ENCODE results near the gene CDK10. TPM values are rescaled to one million over a fixed set of nuclear protein-coding genes. Genes with fewer than 3 reads are reported as not detected.

The CDK10 gene
- total and polyA plus RNA-seq, 10 of the 15 experiments (the other 5 are each of a cell fraction or from before 2014, with no cell fraction given): 1.5 to 58.7 (median 36.0) TPM

GRCh38 chr16:89730610-89731234 is 44.2 kb downstream of the CDK10 start (continued):
- TF ChIP-seq MLLT1 (IDR thresholded peaks at IDR 0.05) (no peak), REST (IDR thresholded peaks at IDR 0.05; ENCODE audit: low read depth, low read length) (no peak), HCFC1 (IDR thresholded peaks at IDR 0.05; ENCODE audit: low read length) (no peak)

DNA sequence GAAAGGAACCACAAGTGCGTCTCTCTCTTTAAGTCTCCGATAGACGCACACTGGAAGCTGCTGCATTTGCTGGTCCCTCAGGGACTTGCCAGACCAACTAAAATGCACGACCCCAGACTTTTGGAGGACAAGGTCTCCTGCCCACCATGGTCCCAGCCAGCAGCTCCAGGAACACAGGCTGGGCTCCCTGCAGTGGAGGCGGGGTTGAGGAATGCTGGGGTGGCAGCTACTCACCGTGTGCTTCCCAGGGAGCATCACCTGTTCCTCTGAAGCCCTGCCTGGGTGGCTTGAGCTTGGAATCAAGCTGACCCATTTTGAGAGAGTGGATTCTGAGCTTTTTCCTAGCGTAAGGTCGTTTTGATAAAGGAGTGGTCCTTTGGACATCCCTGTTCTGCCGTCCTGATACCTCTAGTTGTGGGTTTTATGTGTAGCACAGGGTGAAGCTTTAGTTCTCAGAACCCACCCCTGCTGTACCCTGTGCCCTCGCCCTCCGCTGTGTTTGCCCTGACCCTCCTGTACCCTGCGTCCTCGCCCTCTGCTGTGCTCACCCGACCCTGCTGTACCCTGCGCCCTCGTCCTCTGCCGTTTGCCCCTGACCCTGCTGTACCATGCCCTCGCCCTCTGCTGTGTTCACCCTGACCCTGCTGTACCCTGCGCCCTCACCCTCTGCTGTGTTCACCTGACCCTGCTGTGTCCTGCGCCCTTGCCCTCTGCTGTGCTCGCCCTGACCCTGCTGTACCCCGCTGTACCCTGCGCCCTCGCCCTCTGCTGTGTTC is 45.8 kb downstream of the CDK10 start:
- no TSS peak for BruUV-seq (replicated peaks)
- in situ Hi-C loops (cut with MboI): no loop called here
- ChIA-PET POLR2A (no interaction called here), SMC1A (ENCODE audit: uncharacterized antibody, unreplicated experiment) (interaction anchor here (0.8 kb wide), 1 partner anchor 29 kb away, joined by 3 read pairs; no protein-coding TSS in a partner anchor), CTCF (interaction anchor here (1.5 kb wide), 1 partner anchor 8 kb away, joined by 3 read pairs; no protein-coding TSS in a partner anchor), RAD21 (ENCODE audit: unreplicated experiment) (no interaction called here)
- ATAC-seq: no peak
- Histone ChIP-seq H3K79me2 (ENCODE audit: control insufficient read depth, insufficient read depth, low read length) (no peaks in the 10 kb centered on the region), H3K9ac (ENCODE audit: control insufficient read depth, insufficient read depth, low read length) (no peak overlapping the region), H2AFZ (ENCODE audit: control insufficient read depth, low read depth, low read length) (no peak overlapping the region), H3K27me3 (replicated peaks in 1 of 2; ENCODE audit: control insufficient read depth in 2 of 2, insufficient read depth in 2 of 2, low read length in 1 of 2) (no peaks in the 10 kb centered on the region), H3K27ac (ENCODE audit: control insufficient read depth, insufficient read depth) (no peak overlapping the region), H4K20me1 (ENCODE audit: control insufficient read depth, insufficient read depth) (no peaks in the 10 kb centered on the region), H3K9me3 (replicated peaks; ENCODE audit: control insufficient read depth, insufficient read depth, low read length) (no peaks in the 10 kb centered on the region; the same call in 2 of the 3 replicates), H3K4me2 (ENCODE audit: control insufficient read depth, insufficient read depth) (no peak overlapping the region), H3K36me3 (ENCODE audit: control insufficient read depth in 2 of 2, insufficient read depth in 2 of 2, low read length in 1 of 2) (peaks cover 21 to 23% of the 10 kb centered on the region in 2 experiments), H3K4me1 (ENCODE audit: control insufficient read depth, insufficient read depth, low read length) (peaks cover 3% of the 10 kb centered on the region; the same call in 1 of the 2 replicates), H3K4me3 (no peak overlapping the region)
- WGBS (ENCODE audit: insufficient coverage, insufficient replicate concordance, low lambda C conversion rate, missing lambda C conversion rate): 87% methylated on average over 16 of the region's 24 CpGs
- DNase-seq (ENCODE audit: low read depth, low spot score): no peak
- no peak for TF ChIP-seq POLR2AphosphoS2 (IDR thresholded peaks at IDR 0.05; ENCODE audit: low read depth, low read length)
- TF ChIP-seq, protein P1, sequence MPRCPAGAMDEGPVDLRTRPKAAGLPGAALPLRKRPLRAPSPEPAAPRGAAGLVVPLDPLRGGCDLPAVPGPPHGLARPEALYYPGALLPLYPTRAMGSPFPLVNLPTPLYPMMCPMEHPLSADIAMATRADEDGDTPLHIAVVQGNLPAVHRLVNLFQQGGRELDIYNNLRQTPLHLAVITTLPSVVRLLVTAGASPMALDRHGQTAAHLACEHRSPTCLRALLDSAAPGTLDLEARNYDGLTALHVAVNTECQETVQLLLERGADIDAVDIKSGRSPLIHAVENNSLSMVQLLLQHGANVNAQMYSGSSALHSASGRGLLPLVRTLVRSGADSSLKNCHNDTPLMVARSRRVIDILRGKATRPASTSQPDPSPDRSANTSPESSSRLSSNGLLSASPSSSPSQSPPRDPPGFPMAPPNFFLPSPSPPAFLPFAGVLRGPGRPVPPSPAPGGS (IDR thresholded peaks at IDR 0.05; ENCODE audit: borderline replicate concordance, insufficient read depth, low read depth, low read length, poor library complexity, severe bottlenecking): peak; percentile 19
- TF ChIP-seq POLR2A (IDR thresholded peaks at IDR 0.05; ENCODE audit: low read depth, low read length): peak; percentile 65
- TF ChIP-seq POU2F2 (IDR thresholded peaks at IDR 0.05; ENCODE audit: borderline replicate concordance, low read depth, low read length): no peak
- no peak for TF ChIP-seq KDM1A (IDR thresholded peaks at IDR 0.05; ENCODE audit: borderline replicate concordance)
- FAIRE-seq: no peak
- intact Hi-C loops (cut with micrococcal nuclease; ENCODE audit: unreplicated experiment): no loop called here
